HG03175 (cell line): ENCODE results near the gene SMG7.
A peak's percentile ranks its signal among the peaks of the same experiment; 100 is the strongest.

Source experiments
- ATAC-seq: cut with Tn5 transposase; IDR thresholded peaks from one replicate; pipeline ENCODE4 v1.9.1; 2021; ENCODE audit warnings: mild to moderate bottlenecking, moderate library complexity; ENCODE audit not compliant: unreplicated experiment

SMG7 gene

DNA sequence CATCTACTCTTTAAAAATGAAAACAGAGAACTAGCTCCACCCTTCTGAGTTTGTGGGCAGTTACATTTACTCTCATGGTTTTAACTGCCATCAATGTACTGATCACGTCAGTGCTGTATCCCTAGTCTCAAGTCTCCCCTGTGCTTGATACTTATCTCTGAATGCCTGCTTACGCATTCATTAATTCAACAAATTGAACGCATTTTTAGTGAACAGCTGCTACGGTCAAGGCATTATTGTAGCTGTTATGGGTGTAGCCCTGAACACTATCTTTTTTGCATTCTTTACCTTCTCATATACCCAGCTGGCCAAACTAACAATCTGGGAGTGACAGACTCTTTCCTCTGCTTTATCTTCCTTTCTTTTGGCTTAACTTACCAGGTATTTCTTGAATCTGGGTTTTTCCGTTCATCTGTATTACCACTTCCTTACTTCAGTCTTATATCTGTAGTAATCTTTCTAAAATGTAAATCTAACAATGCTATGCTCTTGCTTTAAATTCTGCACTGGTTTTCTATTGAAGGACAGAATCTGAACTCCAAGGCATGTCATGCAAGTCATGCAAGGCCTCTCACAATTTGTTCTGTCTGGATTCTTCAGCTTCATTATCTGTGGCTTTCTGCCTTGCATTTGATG is 33.3 kb downstream of the SMG7 start:
- no peak for ATAC-seq

DNA sequence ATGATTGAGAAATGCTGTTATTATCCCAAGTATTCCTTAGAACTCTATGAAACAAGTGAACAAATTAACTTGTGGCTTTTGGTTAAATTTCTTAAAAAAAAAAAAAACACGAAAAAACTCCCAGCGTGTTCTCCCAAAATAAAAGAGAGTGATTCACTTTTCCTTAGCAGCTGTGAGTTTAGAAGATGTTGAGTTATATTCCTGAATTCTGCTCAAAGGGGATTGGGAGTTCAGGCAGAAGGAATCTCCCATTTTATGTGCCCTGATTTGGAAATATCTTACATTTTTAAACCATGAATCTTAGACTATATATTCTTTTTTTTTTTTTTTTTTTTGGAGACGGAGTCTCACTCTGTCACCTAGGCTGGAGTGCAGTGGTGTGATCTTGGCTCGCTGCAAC is 34.3 kb downstream of the SMG7 start:
- no peak for ATAC-seq

- no peak for ATAC-seq
Observed at GRCh38 chr1:183508694-183509093, 36.4 kb downstream of the SMG7 start.

GRCh38 chr1:183512450-183512849 is 40.2 kb downstream of the SMG7 start:
- ATAC-seq: no peak

DNA sequence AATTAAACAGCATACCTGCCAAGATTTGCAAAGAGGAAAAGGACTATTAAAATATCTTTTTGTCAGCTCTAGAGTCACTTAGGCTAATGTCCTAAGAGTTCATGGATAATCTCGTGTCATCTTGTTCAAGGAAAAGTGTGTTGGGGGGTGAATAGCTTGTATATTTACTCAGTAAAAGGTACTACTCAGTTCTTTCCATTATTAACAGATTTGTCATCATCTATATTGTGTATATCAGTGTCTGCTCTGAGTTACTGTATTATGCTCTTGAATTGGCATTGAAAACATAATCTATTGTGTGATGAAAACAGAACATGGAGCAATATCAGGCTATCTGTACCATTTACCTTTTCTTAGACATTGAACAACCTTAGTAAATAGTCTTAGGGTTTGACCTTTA is 41.9 kb downstream of the SMG7 start:
- ATAC-seq: no peak

GRCh38 chr1:183515002-183515689 is 42.8 kb downstream of the SMG7 start:
- no peak for ATAC-seq

- no peak for ATAC-seq
Observed at GRCh38 chr1:183516725-183517124, 44.4 kb downstream of the SMG7 start.

GRCh38 chr1:183517401-183517800 is 45.1 kb downstream of the SMG7 start:
- ATAC-seq: no peak

DNA sequence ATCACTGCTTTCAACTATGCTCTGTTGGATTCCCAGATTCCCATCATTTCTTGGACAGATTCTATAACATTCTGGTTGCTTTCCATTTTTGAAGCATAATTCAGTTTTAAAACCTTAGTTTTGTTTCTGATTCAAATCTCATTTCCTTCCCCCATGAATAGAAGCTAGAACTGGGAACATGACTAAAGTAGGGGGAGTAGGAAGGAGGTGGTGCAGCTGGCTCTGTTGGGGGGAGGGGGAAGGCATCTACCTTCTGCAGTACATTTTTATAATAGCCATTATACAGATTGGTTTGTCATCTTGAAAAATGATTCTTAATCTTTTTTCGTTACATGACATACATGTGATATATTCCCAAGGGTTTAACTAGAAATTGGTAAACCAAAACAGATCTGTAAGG is 48.1 kb downstream of the SMG7 start:
- ATAC-seq: no peak

DNA sequence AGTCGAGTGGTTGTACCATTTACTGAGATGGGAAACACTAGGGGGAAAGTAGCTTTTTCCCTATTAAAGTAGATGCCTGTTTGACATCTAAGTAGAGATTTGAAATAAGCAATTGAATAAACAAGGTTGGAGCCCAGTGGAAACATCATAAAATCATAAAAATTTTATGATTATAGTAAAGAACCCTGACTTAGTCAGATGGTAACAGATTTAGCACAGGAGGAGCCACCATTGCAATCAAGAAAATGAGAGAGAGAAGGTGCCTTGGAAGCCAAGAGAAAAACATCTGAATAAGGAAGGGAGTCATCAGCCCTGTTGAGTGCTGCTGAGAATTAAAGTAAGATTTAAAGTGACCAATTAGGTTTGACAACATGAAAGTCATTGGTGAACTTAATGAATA is 49.8 kb downstream of the SMG7 start:
- ATAC-seq: no peak

DNA sequence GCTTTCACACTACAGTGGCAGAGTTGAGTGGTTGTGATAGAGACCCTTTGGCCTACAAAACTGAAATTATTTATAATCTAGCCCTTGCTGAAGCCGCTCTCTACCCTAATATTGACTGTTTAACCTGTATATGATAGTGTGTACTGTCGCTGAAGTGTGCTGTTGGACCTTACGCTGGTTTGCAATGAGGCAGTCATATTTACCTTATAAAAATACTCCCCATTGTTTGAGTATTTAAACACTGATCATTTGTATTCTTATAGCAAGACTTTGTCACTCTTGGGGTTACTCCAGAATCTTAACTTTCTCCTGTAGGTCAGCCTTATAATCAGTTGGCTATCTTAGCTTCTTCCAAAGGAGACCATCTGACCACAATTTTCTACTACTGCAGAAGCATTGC is 56.3 kb downstream of the SMG7 start:
- ATAC-seq: no peak

- ATAC-seq: no peak
Observed at GRCh38 chr1:183533617-183534174, 61.4 kb downstream of the SMG7 start.

GRCh38 chr1:183537405-183537804 is 65.1 kb downstream of the SMG7 start:
- no peak for ATAC-seq

DNA sequence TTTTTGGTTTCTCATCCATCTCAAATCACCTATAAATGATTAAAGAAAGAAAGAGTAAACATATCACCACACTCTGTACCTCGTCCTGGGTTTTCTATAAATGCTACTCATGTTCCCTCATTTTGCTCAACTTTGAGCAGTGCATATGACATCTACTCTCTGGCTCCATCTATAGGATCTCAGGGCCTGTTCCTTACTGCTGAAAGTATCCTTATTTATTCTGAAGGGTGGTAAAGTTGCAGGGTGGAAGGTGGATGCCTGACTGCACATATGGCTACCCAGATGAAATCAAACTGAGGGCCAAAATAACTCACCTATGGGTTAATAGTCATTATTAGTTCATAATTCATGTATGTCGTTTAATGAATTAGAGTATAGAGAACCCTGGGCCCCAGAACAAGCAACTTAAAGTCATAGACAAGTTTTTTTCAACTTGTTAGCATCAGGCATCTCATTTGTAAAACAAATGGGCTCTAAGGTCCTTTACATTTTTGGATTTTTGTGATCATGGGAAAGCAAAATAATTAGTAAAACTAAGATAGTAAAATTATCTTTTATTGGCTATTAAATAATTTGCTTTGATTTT is 71.4 kb downstream of the SMG7 start:
- peak; percentile 49 for ATAC-seq

DNA sequence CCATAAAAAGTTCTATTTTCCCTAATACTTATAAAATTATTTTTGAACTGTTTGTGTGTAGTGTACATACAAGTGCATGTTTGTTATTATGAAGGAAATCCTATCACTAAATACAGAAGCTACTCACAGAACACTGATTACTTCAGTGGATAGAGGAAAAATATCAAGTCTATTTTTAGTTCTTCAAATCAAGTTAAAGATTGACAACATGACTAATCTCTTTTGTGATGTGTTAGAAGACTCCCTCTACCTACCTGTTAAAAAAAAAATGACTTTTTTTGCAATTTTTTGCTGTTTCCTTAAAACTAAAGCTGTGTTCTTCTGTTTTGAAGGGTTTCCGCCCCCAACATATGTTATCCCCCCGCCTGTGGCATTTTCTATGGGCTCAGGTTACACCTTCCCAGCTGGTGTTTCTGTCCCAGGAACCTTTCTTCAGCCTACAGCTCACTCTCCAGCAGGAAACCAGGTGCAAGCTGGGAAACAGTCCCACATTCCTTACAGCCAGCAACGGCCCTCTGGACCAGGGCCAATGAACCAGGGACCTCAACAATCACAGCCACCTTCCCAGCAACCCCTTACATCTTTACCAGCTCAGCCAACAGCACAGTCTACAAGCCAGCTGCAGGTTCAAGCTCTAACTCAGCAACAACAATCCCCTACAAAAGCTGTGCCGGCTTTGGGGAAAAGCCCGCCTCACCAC is 72.4 kb downstream of the SMG7 start:
- no peak for ATAC-seq

DNA sequence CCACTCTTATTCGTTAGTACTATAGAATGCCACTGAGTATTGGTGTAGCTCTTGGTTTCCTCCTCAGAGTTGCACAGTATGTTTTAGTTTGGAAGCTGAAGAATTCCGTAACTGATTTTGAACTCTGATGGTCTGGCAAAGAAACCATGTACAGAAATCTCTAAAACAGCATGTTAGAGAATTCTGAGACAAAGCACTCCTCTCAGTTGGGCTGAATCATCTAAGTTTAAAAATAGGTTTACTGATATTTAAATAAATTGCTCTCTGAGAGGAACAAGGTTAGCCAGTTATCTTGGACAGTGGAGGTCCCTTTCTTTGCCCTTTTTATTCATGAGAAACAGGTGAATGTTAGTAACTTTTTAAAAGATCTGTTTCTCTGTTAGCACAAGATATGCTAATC is 74.1 kb downstream of the SMG7 start:
- no peak for ATAC-seq

GRCh38 chr1:183548116-183548515 is 75.8 kb downstream of the SMG7 start:
- ATAC-seq: no peak

DNA sequence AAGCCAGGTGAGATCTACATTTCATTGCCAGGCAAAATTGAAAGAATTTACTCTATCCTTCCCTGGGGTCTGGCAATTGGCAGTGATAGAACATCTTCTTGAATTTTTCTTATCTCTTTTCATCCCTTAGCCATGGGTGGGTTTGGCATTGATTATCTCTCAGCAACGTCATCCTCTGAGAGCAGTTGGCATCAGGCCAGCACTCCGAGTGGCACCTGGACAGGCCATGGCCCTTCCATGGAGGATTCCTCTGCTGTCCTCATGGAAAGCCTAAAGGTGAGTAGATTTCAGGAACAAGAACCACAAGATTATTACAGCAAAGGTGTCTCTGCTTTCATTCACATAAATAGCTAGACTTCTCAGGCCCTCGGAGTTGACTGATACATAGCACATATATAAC is 78.6 kb downstream of the SMG7 start:
- ATAC-seq: no peak

DNA sequence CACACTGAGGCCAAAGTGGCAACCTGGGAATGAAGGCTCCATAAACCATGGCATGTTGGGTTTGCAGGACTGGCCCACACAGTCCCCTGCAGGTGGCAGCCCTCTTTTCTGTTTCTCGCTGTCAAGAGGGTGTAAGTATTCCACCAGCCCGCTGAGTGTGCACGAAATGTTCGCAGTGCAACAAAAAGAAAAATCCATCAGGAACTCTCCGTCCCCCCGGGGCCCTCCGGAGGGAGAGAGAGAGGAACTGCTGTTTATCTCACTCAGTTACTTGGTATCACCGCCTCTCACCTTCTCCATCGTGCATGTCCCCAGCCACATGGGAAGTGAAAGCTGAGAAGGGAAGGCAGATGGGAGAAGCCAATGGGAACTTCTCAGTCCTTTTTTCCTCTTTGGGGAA is 79.6 kb downstream of the SMG7 start:
- no peak for ATAC-seq

DNA sequence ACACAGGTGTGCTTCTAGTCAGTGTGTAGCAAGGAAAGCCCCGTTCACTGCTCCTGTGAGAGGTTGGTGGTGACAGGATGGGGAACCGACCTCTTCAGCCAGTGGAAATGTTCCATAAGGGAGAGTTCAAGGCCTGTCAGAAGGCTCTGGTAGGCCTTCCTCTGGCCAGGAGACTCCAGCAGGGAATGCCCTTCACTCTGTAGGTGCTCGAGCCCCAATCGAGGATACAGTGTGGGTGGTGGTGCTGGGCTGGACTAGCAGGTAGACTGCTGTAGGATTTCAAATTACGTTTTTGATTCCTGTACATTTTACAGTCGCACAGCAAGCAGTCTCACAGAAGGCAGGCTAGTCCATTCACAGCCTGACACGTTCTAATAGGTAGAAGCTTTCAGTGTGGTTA is 80.1 kb downstream of the SMG7 start:
- ATAC-seq: no peak

- ATAC-seq: no peak
Observed at GRCh38 chr1:183552891-183553290, 80.6 kb downstream of the SMG7 start.

- no peak for ATAC-seq
Observed at GRCh38 chr1:183553331-183553730, 81.0 kb downstream of the SMG7 start.
